HG03565 (cell line): ENCODE data around the gene ASCL5.
"Not testable (repeated sequence)": the region's sequence is repeated elsewhere in the genome, so short reads cannot be mapped to it uniquely, and the experiment has no call there.

Experiments used
- ATAC-seq: cut with Tn5 transposase; IDR thresholded peaks from one replicate; pipeline ENCODE4 v1.9.1; 2021; ENCODE audit warnings: mild to moderate bottlenecking, moderate library complexity; ENCODE audit not compliant: unreplicated experiment

Gene ASCL5, protein sequence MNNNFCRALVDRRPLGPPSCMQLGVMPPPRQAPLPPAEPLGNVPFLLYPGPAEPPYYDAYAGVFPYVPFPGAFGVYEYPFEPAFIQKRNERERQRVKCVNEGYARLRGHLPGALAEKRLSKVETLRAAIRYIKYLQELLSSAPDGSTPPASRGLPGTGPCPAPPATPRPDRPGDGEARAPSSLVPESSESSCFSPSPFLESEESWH

GRCh38 chr1:201126832-201127754 lies at the start of gene ASCL5:
Gene ASCL5 (minus strand): TSS chr1:201127184. CDS start chr1:201115372, 11,812 bp downstream.
- ATAC-seq, result no peak

DNA sequence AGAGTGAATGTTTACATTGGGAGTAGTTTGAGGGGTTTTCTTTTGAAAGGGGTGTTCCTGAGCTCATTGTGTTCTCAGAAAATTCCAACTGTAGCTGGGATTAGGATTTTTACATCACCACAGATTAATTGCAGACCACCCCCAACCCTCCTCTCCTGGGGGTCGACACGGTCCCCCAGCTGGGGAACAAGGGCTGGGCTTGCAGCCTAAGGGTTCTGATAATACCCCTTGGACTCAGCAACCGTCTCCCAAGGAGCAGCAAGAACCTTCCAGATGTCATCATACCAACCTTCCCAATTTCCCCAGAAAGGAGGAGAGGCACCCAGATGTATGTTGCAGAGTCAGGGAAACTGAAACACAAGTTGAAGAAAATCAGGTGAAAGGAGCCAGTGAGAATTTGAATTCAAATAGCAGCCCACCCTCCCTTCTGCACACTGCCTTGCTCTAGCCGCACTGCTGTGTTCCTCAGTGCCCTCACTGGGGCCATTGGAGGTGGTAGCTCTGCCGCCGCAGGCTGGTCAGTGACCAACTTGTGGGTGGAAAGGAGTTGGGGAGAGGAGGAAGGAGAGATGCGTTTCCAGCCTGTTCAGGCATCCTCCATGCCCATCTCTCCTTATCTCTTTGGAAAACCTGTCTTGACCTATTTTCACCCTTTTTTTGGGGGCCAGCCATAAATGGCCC lies 49.0 kb upstream of the ASCL5 start:
- no peak for ATAC-seq

DNA sequence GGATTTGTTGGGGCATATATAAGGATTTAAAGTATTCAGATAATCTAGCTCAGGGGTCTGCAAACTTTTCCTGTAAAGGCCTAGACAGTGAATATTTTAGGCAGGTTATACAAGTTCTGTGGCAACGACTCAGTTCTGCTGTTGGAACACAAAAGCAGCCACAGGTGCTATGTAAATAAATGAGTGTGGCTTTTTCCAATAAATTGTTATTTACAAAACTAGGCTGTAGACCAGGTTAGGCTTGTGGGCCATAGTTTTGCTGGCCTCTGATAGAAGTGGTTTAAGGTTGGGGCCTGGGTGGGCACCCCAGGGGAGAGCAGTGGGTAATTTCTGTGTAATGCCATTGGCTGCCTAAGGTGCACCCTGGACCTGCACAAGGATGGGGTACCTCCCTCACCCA lies 46.8 kb upstream of the ASCL5 start:
- ATAC-seq, result no peak

- ATAC-seq, result no peak
These were observed 46.1 kb upstream of the ASCL5 start for GRCh38 chr1:201172999-201173610.

- ATAC-seq, result no peak
These were observed 45.3 kb upstream of the ASCL5 start for GRCh38 chr1:201172326-201172725.

GRCh38 chr1:201171063-201172036 lies 44.4 kb upstream of the ASCL5 start:
- ATAC-seq, result peak; percentile 30

DNA sequence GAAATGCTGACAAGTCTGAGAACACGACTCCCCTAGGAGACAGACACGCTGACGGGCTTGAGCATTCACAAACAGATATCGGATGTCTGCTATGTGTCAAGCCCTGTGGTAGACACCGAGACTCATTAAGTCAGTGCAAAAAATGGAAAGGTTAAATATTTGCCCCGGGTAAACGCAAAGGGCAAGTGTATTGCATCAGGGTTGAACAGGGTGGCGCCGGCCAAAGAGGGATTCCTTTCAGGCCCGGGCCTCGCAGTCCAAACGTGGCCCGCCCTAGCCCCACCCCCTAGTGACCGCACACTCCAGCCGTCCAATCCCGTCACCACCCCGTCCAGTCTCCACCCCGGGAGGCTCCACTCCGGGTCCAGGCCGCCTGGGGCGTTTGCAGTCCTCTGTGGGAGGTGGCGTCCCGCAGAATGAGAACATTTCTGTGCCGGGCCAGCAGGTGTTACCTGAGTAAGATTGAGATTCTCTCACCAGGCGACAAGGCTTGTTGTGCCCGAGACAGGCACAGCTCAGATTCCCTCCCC lies 43.6 kb upstream of the ASCL5 start:
- ATAC-seq, result peak; percentile 81

- no peak for ATAC-seq
These were observed 43.1 kb upstream of the ASCL5 start for GRCh38 chr1:201169971-201170532.

GRCh38 chr1:201169203-201169602 lies 42.2 kb upstream of the ASCL5 start:
- ATAC-seq, result no peak

GRCh38 chr1:201167041-201167991 lies 40.3 kb upstream of the ASCL5 start:
- no peak for ATAC-seq

DNA sequence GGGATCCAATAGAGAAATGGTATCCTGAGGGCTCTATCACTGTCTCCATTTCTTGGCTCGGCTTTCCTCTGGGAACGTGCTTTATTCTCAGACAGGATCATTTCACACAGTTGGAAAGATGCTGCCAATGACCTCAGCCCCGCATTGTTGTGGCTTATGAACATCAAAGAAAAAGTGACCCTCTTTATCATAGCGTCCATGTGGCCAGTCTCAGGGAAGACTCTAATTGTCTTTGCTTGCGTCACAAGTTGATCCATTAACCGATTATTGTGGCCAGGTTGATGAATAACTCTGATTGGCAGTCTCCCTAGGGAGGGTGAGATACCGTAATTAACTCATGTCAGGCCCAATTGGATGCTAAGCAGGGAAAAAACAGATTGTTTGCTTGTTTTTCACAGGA lies 37.7 kb upstream of the ASCL5 start:
- no peak for ATAC-seq

DNA sequence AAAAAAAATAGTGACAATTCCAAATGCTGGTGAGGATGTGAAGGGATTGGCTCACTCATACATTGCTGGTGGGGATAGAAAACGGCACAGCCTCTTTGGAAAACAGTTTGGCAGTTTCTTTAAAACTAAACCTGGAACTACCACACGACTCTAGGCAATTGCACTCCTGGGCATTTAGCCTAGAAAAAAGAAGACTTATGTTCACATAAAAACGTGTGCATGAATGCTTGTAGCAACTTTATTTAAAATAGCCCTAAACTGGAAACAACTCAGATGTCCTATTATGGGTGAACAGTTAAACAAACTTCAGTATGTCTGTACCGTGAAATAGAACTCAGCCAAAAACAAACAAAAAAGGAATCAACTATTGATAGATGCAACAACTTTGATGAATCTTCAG lies 36.7 kb upstream of the ASCL5 start:
- ATAC-seq, result no peak

DNA sequence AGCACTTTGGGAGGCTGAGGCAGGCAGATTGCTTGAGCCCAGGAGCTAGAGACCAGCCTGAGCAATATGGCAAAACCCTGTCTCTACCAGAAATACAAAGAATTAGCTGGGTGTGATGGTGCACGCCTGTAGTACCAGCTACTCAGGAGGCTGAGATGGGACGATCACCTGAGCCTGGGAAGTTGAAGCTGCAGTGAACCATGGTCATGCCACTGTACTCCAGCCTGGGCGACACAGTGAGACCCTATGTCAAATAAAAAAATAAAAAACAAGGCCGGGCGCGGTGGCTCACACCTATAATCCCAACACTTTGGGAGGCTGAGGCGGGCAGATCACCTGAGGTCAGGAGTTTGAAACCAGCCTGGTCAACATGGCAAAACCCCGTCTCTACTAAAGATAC lies 36.1 kb upstream of the ASCL5 start:
- not testable (repeated sequence) for ATAC-seq

DNA sequence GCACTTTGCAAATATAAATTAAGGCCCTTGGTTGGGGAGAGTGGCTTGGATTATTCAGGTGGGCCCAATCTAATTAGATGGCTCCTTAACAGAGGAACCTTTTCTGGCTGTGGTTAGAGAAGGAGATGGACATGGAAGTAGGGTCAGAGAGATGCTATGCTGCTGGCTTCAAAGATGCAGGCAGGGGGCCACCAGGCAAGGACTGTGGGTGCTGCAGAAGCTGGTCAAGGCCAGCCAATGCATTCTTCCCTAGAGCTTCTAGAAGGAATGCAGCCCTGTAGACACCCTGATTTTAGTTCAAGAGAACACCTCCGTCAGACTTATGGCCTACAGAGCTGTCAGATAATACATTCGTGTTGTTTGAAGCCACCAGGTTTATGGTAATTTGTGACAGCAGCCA lies 31.0 kb upstream of the ASCL5 start:
- ATAC-seq, result no peak

DNA sequence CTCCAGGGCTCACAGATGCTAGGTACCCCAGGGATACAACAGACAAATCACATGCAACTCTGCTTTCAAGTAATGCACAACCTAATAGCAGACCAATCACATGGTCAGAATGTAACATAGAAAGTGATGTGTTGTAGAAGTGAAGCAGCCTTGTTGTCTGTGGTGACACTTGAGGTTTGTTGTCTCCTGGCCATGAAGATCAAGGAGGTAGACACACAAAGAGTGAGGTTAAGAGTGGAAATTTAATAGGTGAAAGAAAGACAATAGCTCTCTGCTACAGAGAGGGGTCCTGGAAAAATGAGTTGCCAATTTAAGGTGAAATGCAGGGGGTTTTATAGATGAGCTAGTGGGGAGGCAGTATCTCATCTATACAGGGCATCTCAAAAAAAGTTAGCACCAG lies 29.8 kb upstream of the ASCL5 start:
- no peak for ATAC-seq

DNA sequence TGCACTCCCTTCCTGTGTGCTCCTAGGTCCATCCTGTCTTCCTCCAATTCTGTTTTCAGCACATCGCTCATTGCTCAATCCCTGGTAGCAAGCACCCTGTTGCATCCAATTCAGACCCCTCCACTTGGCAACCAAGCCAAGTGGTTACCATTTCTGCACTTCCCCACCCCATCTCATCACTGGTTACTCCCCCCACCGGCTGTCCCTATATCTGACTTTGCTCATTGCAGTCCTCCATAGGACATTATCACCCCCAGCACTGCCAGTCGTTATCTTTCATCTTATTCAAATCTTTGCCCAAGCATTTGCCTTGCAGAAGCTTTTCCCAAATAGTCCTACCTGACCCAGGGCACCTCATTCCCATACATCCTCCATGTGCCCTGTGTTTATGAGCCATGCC lies 29.4 kb upstream of the ASCL5 start:
- ATAC-seq, result no peak

DNA sequence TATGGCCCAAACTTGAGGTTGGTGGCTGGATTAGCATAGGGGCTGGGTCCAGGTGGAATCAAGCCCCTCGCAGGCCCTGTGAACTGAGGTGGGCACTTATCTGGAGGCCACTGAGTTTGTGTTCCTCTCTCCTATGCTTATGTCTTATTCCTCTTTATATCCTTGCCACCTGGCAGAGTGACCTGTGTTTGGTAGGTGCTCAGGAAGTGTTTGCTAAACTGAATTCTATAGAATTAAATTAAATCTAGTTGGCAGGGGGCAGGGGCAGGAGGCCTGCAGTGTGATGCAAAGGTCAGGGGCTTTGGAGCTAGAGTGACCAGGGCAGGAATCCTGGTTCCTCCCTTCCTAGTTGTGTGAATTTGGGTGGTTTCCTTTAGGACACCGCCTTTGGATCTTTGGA lies 28.4 kb upstream of the ASCL5 start:
- no peak for ATAC-seq

DNA sequence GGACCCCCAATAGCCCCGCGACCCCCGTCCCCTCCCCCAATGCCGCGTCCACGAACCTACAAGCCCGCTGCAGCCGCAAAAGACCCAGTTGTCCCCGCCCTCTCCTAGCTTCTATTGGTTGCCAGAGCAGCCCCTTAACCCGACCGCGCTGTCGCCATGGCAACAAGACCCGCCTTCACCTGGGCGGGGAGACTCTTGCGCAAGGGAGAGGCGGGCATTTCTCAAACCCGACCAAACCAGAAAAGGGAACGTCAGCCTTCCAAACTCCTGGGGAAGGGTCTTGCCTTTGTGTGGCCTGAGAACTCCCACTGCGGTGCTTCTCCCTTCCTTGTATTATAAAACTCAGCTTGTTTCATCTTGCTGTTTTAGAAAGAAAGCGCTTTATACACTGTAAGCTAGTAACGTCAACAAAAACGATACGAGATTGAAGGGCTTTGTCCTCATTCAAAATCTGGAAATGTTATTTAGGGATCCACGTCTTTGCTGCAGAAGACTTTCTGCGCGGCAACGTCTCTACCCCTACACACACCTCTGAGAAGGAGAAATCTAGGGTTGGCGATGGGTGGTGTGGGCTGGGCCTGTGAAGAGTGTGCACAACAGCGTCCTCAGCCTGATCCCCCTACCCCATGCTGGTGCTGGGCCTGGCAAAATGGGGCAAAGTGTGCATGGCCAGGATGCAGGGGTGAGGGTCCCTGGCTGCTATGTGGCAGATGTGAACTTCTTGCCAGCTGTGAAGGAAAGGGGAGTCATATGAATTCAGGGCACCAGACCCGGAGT lies 27.6 kb upstream of the ASCL5 start, which contains the start of gene TMEM9:
Gene TMEM9 (minus strand): TSS at position 86 of the 777 bp plus-strand sequence. CDS start 551 bp downstream, outside the sequence.
- peak; percentile 77 for ATAC-seq
